Measurements from ENCODE around the gene TSPAN9.

TSPAN9 gene

GRCh38 chr12:3223601-3224529 lies 146.7 kb downstream of the TSPAN9 start:
- no peak overlapping the region for H3K9ac ChIP-seq (ENCODE audit: low read depth in 1 of 2, low read length in 2 of 2)
- H3K27ac ChIP-seq (ENCODE audit: low read depth in 2 of 2, low read length in 2 of 2): no peak overlapping the region
- no peaks in the 10 kb centered on the region for H3K9me3 ChIP-seq (ENCODE audit: control insufficient read depth in 2 of 2, low read length in 2 of 2)
- no peaks in the 10 kb centered on the region for H3K27me3 ChIP-seq (ENCODE audit: control insufficient read depth in 2 of 2, insufficient read depth in 2 of 2, low read length in 2 of 2)
- H3K4me1 ChIP-seq (ENCODE audit: control insufficient read depth in 2 of 2, insufficient read depth in 2 of 2, low read length in 2 of 2): peaks cover 0 to 2% of the 10 kb centered on the region in 2 donors
- H3K4me3 ChIP-seq (ENCODE audit: low read length in 2 of 2): no peak overlapping the region
- H3K36me3 ChIP-seq (ENCODE audit: control insufficient read depth in 2 of 2, insufficient read depth in 2 of 2, low read length in 2 of 2): no peaks in the 10 kb centered on the region

GRCh38 chr12:3224530-3224903 lies 147.3 kb downstream of the TSPAN9 start:
- no peaks in the 10 kb centered on the region for H3K36me3 ChIP-seq (ENCODE audit: control insufficient read depth in 2 of 2, insufficient read depth in 2 of 2, low read length in 2 of 2)
- no peaks in the 10 kb centered on the region for H3K4me1 ChIP-seq (ENCODE audit: control insufficient read depth in 2 of 2, insufficient read depth in 2 of 2, low read length in 2 of 2)
- H3K9me3 ChIP-seq (ENCODE audit: control insufficient read depth in 2 of 2, low read length in 2 of 2): no peaks in the 10 kb centered on the region
- H3K27me3 ChIP-seq (ENCODE audit: control insufficient read depth in 2 of 2, insufficient read depth in 2 of 2, low read length in 2 of 2): no peaks in the 10 kb centered on the region
- no peak overlapping the region for H3K4me3 ChIP-seq (ENCODE audit: low read length in 2 of 2)
- no peak overlapping the region for H3K9ac ChIP-seq (ENCODE audit: low read depth in 1 of 2, low read length in 2 of 2)
- no peak overlapping the region for H3K27ac ChIP-seq (ENCODE audit: low read depth in 2 of 2, low read length in 2 of 2)

DNA sequence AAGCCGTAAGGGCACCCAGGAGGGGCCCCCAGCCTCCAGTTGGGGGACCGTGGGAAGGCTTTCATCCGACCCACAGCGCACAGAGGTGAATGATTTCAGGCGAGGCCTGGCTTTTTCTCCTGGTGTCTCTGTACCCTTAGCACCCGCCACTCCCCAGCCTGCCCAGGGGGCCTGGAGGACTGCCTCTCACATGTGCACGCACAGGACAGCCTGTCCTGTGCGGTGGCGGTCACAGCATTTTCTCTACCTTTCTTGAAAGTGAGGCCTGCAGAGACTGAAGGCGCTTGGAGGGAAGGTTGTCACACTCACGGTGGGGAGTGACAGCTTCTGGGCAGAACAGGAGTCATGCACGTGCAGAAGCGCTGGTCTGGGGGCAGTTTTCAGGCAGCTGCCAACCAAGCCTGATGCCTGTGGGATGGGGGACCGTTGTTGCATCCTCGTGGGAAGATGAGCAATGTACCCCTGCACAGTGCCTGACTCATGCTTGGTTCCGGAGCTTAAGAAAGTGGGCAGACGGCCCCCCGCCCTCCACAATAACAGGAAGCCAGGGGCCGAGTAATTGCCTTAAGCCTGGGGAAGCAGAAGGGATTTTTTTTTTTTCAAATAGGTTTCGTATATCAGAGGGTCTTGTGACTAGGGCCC lies 148.1 kb downstream of the TSPAN9 start:
- Histone ChIP-seq H3K4me1 (ENCODE audit: control insufficient read depth in 2 of 2, insufficient read depth in 2 of 2, low read length in 2 of 2) (no peaks in the 10 kb centered on the region), H3K9ac (ENCODE audit: low read depth in 1 of 2, low read length in 2 of 2) (no peak overlapping the region), H3K27me3 (ENCODE audit: control insufficient read depth in 2 of 2, insufficient read depth in 2 of 2, low read length in 2 of 2) (no peaks in the 10 kb centered on the region), H3K36me3 (ENCODE audit: control insufficient read depth in 2 of 2, insufficient read depth in 2 of 2, low read length in 2 of 2) (no peaks in the 10 kb centered on the region), H3K27ac (ENCODE audit: low read depth in 2 of 2, low read length in 2 of 2) (no peak overlapping the region), H3K9me3 (ENCODE audit: control insufficient read depth in 2 of 2, low read length in 2 of 2) (no peaks in the 10 kb centered on the region), H3K4me3 (ENCODE audit: low read length in 2 of 2) (no peak overlapping the region)

DNA sequence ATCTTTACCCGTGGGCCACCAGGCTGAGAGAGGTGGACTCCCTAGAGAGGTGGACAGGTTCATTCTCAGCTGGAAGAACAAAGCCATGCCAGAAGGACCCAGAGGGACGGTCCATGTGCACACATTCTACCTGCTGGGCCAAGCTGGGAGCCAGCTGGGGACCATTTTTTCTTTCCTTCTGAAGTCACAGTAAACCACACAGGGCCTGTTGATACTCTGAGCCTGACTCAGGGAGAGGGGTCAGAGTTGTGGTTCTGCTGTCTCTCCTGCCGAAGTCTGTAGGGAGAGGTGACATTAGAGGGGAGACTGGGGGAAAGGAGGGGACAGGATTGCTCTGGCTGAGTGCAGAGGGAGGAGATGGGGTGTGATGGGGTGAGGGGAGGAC lies 148.6 kb downstream of the TSPAN9 start:
- Histone ChIP-seq H3K4me1 (ENCODE audit: control insufficient read depth in 2 of 2, insufficient read depth in 2 of 2, low read length in 2 of 2) (no peaks in the 10 kb centered on the region), H3K27me3 (ENCODE audit: control insufficient read depth in 2 of 2, insufficient read depth in 2 of 2, low read length in 2 of 2) (no peaks in the 10 kb centered on the region), H3K36me3 (ENCODE audit: control insufficient read depth in 2 of 2, insufficient read depth in 2 of 2, low read length in 2 of 2) (no peaks in the 10 kb centered on the region), H3K9me3 (ENCODE audit: control insufficient read depth in 2 of 2, low read length in 2 of 2) (no peaks in the 10 kb centered on the region), H3K27ac (ENCODE audit: low read depth in 2 of 2, low read length in 2 of 2) (no peak overlapping the region), H3K9ac (ENCODE audit: low read depth in 1 of 2, low read length in 2 of 2) (no peak overlapping the region), H3K4me3 (ENCODE audit: low read length in 2 of 2) (no peak overlapping the region)

GRCh38 chr12:3226264-3226663 lies 149.1 kb downstream of the TSPAN9 start:
- Histone ChIP-seq H3K27me3 (ENCODE audit: control insufficient read depth in 2 of 2, insufficient read depth in 2 of 2, low read length in 2 of 2) (no peaks in the 10 kb centered on the region), H3K4me1 (ENCODE audit: control insufficient read depth in 2 of 2, insufficient read depth in 2 of 2, low read length in 2 of 2) (no peaks in the 10 kb centered on the region)

DNA sequence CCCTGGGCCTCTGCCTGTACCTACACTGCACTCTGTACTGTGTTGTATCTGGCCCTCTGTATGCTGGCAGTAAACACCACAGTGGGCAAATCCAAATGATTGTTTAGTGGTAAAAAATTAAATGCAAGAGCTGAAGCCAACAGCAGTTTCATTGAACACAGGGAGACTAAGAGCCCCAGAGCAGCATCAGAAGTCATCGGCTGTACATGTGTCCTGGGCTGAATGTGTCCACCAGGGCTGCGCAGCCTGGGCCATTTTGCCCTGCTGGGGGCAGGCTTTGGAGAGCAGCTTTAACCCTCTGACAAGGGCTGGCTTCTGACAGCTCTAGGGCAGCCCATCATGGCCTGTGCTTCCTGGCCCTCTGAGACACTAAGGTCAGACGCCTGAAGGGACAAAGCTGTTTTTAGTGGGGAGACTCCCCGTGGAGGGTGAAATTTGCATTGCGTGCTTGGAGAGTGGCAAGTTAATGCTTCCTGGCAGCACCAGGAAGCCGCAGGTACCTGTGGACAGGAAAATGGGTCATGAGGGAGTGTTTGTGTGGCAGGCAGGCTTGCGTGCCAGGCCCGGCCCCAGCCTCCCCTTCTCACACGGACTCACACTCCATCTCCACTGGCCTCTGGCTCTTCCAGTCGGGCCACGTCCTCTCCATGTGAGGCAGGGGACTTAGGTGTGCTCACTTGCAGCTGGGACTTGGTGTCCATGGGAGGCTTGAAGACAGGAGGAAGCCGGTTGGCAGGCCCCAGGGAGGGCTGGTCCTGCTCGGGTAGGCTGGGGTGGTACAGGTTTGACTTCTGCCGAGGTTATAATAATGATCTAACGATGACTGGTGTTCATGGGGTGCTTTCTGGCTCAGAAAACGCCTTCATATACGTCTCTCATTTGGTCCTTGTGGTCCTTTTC lies 150.1 kb downstream of the TSPAN9 start:
- Histone ChIP-seq H3K27ac (ENCODE audit: low read depth in 2 of 2, low read length in 2 of 2) (no peak overlapping the region), H3K9ac (ENCODE audit: low read depth in 1 of 2, low read length in 2 of 2) (no peak overlapping the region), H3K27me3 (ENCODE audit: control insufficient read depth in 2 of 2, insufficient read depth in 2 of 2, low read length in 2 of 2) (no peaks in the 10 kb centered on the region), H3K36me3 (ENCODE audit: control insufficient read depth in 2 of 2, insufficient read depth in 2 of 2, low read length in 2 of 2) (no peaks in the 10 kb centered on the region), H3K9me3 (ENCODE audit: control insufficient read depth in 2 of 2, low read length in 2 of 2) (no peaks in the 10 kb centered on the region), H3K4me1 (ENCODE audit: control insufficient read depth in 2 of 2, insufficient read depth in 2 of 2, low read length in 2 of 2) (no peaks in the 10 kb centered on the region), H3K4me3 (ENCODE audit: low read length in 2 of 2) (no peak overlapping the region)

More at GRCh38 chr12:3226264-3226663, 149.1 kb downstream of the TSPAN9 start:
- H3K36me3 ChIP-seq (ENCODE audit: control insufficient read depth in 2 of 2, insufficient read depth in 2 of 2, low read length in 2 of 2): no peaks in the 10 kb centered on the region
- H3K9ac ChIP-seq (ENCODE audit: low read depth in 1 of 2, low read length in 2 of 2): no peak overlapping the region
- H3K27ac ChIP-seq (ENCODE audit: low read depth in 2 of 2, low read length in 2 of 2): no peak overlapping the region
- no peaks in the 10 kb centered on the region for H3K9me3 ChIP-seq (ENCODE audit: control insufficient read depth in 2 of 2, low read length in 2 of 2)
- H3K4me3 ChIP-seq (ENCODE audit: low read length in 2 of 2): no peak overlapping the region

GRCh38 chr12:3228552-3228951 lies 151.4 kb downstream of the TSPAN9 start:
- Histone ChIP-seq H3K4me3 (ENCODE audit: low read length in 2 of 2) (no peak overlapping the region), H3K27ac (ENCODE audit: low read depth in 2 of 2, low read length in 2 of 2) (no peak overlapping the region), H3K9ac (ENCODE audit: low read depth in 1 of 2, low read length in 2 of 2) (no peak overlapping the region), H3K4me1 (ENCODE audit: control insufficient read depth in 2 of 2, insufficient read depth in 2 of 2, low read length in 2 of 2) (no peaks in the 10 kb centered on the region), H3K27me3 (ENCODE audit: control insufficient read depth in 2 of 2, insufficient read depth in 2 of 2, low read length in 2 of 2) (no peaks in the 10 kb centered on the region), H3K9me3 (ENCODE audit: control insufficient read depth in 2 of 2, low read length in 2 of 2) (no peaks in the 10 kb centered on the region), H3K36me3 (ENCODE audit: control insufficient read depth in 2 of 2, insufficient read depth in 2 of 2, low read length in 2 of 2) (no peaks in the 10 kb centered on the region)

- Histone ChIP-seq H3K9ac (ENCODE audit: low read depth in 1 of 2, low read length in 2 of 2) (no peak overlapping the region), H3K4me1 (ENCODE audit: control insufficient read depth in 2 of 2, insufficient read depth in 2 of 2, low read length in 2 of 2) (no peaks in the 10 kb centered on the region), H3K4me3 (ENCODE audit: low read length in 2 of 2) (no peak overlapping the region), H3K27ac (ENCODE audit: low read depth in 2 of 2, low read length in 2 of 2) (no peak overlapping the region), H3K36me3 (ENCODE audit: control insufficient read depth in 2 of 2, insufficient read depth in 2 of 2, low read length in 2 of 2) (no peaks in the 10 kb centered on the region), H3K27me3 (ENCODE audit: control insufficient read depth in 2 of 2, insufficient read depth in 2 of 2, low read length in 2 of 2) (no peaks in the 10 kb centered on the region), H3K9me3 (ENCODE audit: control insufficient read depth in 2 of 2, low read length in 2 of 2) (no peaks in the 10 kb centered on the region)
These were observed 152.4 kb downstream of the TSPAN9 start for GRCh38 chr12:3229577-3229976.

- no peak overlapping the region for H3K4me3 ChIP-seq (ENCODE audit: low read length in 2 of 2)
- no peaks in the 10 kb centered on the region for H3K27me3 ChIP-seq (ENCODE audit: control insufficient read depth in 2 of 2, insufficient read depth in 2 of 2, low read length in 2 of 2)
- no peaks in the 10 kb centered on the region for H3K36me3 ChIP-seq (ENCODE audit: control insufficient read depth in 2 of 2, insufficient read depth in 2 of 2, low read length in 2 of 2)
- no peak overlapping the region for H3K9ac ChIP-seq (ENCODE audit: low read depth in 1 of 2, low read length in 2 of 2)
- no peaks in the 10 kb centered on the region for H3K9me3 ChIP-seq (ENCODE audit: control insufficient read depth in 2 of 2, low read length in 2 of 2)
- no peak overlapping the region for H3K27ac ChIP-seq (ENCODE audit: low read depth in 2 of 2, low read length in 2 of 2)
- H3K4me1 ChIP-seq (ENCODE audit: control insufficient read depth in 2 of 2, insufficient read depth in 2 of 2, low read length in 2 of 2): no peaks in the 10 kb centered on the region
These were observed 153.7 kb downstream of the TSPAN9 start for GRCh38 chr12:3230758-3231375.

All from mucosa of rectum (tissue), 2 donors.